ENCODE results near the gene CPXM1. TPM values are rescaled to one million over a fixed set of nuclear protein-coding genes. Genes with fewer than 3 reads are reported as not detected.
"Not testable (repeated sequence)": the region's sequence is repeated elsewhere in the genome, so short reads cannot be mapped to it uniquely, and the experiment has no call there.

Gene CPXM1
- total RNA-seq, 6 experiments from 2014 or later, result 0.10 TPM; not detected in 5

DNA sequence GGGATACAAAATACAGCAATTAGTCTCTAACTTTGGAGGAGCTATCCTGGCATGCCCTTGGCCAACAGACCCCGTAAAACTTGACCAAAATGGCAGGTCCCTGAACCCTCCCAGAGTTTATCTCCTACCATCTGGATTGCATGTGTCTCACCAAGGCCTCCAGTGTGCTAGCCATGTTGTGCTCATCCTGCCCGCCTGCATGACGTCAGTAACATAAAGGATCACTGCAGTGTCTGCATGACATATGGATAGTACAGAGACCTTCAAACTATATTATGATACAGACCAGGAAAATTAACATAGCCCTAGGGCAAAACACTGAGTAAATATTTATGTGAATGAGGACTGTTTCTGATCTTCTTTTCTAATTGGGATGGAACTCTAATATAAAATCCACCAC, 25.3 kb downstream of the CPXM1 start:
- Mint-ChIP-seq H3K4me1 (ENCODE audit: low read depth) (peaks cover 7% of the 10 kb centered on the region; the same call in 1 of the 2 replicates), H3K4me3 (peak overlapping the region; percentile 65), H3K27ac (no peak overlapping the region), H3K36me3 (ENCODE audit: low read depth) (no peaks in the 10 kb centered on the region), H3K9me3 (no peaks in the 10 kb centered on the region), H3K27me3 (ENCODE audit: insufficient read depth) (peaks cover 18% of the 10 kb centered on the region)
- no peak for DNase-seq
- no peak for TF ChIP-seq CTCF (IDR thresholded peaks at IDR 0.05)

DNA sequence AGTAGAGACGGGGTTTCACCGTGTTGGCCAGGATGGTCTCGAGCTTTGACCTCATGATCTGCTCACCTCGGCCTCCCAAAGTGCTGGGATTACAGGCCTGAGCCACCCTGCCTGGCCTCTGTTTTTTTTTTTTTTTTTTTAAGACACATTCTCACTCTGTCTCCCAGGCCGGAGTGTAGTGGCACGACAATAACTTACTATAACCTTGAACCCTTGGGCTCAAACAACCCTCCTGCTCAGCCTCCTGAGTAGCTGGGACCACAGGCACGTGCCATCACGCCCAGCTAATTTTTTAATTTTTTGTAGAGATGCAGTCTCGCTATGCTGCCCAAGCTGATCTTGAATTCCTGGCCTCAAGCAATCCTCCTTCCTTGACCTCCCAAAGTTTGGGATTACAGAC, 26.6 kb downstream of the CPXM1 start:
- no peak for DNase-seq
- H3K4me3 Mint-ChIP-seq, result no peak overlapping the region
- peaks cover 29% of the 10 kb centered on the region for H3K27me3 Mint-ChIP-seq (ENCODE audit: insufficient read depth)
- H3K27ac Mint-ChIP-seq, result no peak overlapping the region
- peaks cover 7% of the 10 kb centered on the region; the same call in 1 of the 2 replicates for H3K4me1 Mint-ChIP-seq (ENCODE audit: low read depth)
- no peaks in the 10 kb centered on the region for H3K36me3 Mint-ChIP-seq (ENCODE audit: low read depth)
- no peaks in the 10 kb centered on the region for H3K9me3 Mint-ChIP-seq
- TF ChIP-seq CTCF (IDR thresholded peaks at IDR 0.05), result no peak

- Mint-ChIP-seq H3K4me1 (ENCODE audit: low read depth) (peaks cover 20% of the 10 kb centered on the region), H3K4me3 (no peak overlapping the region), H3K9me3 (no peaks in the 10 kb centered on the region), H3K27me3 (ENCODE audit: insufficient read depth) (peaks cover 26% of the 10 kb centered on the region), H3K27ac (no peak overlapping the region), H3K36me3 (ENCODE audit: low read depth) (no peaks in the 10 kb centered on the region)
- DNase-seq, result no peak
- no peak for TF ChIP-seq CTCF (IDR thresholded peaks at IDR 0.05)
Observed at GRCh38 chr20:2771631-2772080, 28.8 kb downstream of the CPXM1 start.

- not testable (repeated sequence) for H3K9me3 Mint-ChIP-seq; H3K27ac Mint-ChIP-seq; H3K36me3 Mint-ChIP-seq (ENCODE audit: low read depth); H3K4me3 Mint-ChIP-seq; DNase-seq
- peaks cover 16% of the 10 kb centered on the region for H3K4me1 Mint-ChIP-seq (ENCODE audit: low read depth)
- H3K27me3 Mint-ChIP-seq (ENCODE audit: insufficient read depth), result peaks cover 28% of the 10 kb centered on the region
Observed at GRCh38 chr20:2770091-2770490, 30.3 kb downstream of the CPXM1 start.

DNA sequence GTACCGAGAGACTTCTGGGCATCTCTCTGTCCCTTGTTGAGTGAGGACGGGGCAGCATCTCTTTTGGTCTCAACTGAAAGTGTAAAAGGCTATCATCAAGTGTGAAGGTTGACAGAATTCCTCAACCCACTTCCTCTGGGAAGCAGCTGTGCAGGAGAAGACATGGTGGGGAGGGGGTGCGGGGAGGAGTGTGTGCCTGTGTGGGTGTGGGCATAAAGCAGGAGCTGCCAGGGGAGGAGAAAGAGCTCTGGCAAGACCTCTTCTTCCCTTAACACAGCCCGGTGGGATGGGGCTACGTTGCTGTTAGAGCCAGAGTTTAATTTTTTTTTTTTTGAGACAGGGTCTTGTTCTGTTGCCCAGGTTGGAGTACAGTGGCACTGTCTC, 31.8 kb downstream of the CPXM1 start:
- peaks cover 12% of the 10 kb centered on the region; the same call in 1 of the 2 replicates for H3K4me1 Mint-ChIP-seq (ENCODE audit: low read depth)
- H3K4me3 Mint-ChIP-seq, result no peak overlapping the region
- H3K36me3 Mint-ChIP-seq (ENCODE audit: low read depth), result no peaks in the 10 kb centered on the region

More for the DNA sequence above, 31.8 kb downstream of the CPXM1 start:
- no peak for TF ChIP-seq CTCF (IDR thresholded peaks at IDR 0.05)
- Mint-ChIP-seq H3K27ac (no peak overlapping the region), H3K9me3 (no peaks in the 10 kb centered on the region), H3K27me3 (ENCODE audit: insufficient read depth) (peaks cover 32% of the 10 kb centered on the region)
- no peak for DNase-seq
